Adipose tissue (tissue), 3 donors: ENCODE data around the gene ELAC2. TPM values are rescaled to one million over a fixed set of nuclear protein-coding genes. Genes with fewer than 3 reads are reported as not detected.

Source experiments
- H3K27ac ChIP-seq: one replicate; pipeline ENCODE4 v1.5.1; 2013; ENCODE audit warnings: low read depth, low read length
- WGBS, 3 donors: extraction: QIAGEN DNeasy Blood & Tissue Kit; methylation state at CpG; one replicate each; pipeline ENCODE4 v1.1.7; 2013; 5-methylcytosine and 5-hydroxymethylcytosine counted together
- polyA plus RNA-seq, 3 donors: library from polyadenylated mRNA; stranded (reverse); fragments of 200-250 nt; gene quantifications; one replicate each; pipeline ENCODE4 v1.2.3, GENCODE V29; 2013
- donor health status: healthy with polysubstance abuse.
- donor health status: Bipolar disorder and iron deficiency.
- donor health status: healthy.

ELAC2 gene
- polyA plus RNA-seq, 3 donors = 20.2 to 44.0 (median 25.7) TPM

- no peak overlapping the region for H3K27ac ChIP-seq
- 8 to 9% (median 9%) methylated on average over 14 to 16 of the region's 16 CpGs for WGBS, 3 donors
Measured at GRCh38 chr17:12973496-12974004, 44.3 kb downstream of the ELAC2 start.

- 79 to 89% (median 80%) methylated on average over 11 of the region's 11 CpGs for WGBS, 3 donors
- H3K27ac ChIP-seq = no peak overlapping the region
Measured at GRCh38 chr17:12967962-12968361, 49.9 kb downstream of the ELAC2 start.

DNA sequence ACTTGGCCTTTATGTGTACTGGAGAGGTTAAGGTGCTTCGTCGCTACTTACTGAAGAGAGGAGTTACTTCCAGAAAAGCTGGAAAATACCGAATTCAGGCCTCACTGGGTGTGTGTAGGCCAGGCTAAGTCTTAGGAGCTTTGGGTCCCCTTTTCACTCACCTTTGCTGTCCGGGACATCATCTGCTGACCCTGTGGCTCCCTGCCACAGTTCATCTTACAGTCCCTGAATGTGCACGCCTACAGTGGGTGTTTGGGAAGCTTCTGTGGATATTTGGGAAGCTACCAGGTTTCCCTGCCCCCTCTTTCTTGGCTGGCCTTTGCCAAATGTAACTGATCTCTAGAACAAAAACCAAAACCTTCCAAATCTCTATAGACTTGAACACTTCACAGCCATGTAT is 51.4 kb downstream of the ELAC2 start:
- H3K27ac ChIP-seq = no peak overlapping the region
- 87 to 91% (median 90%) methylated on average over 5 of the region's 5 CpGs for WGBS, 3 donors

GRCh38 chr17:12965988-12966387 is 51.8 kb downstream of the ELAC2 start:
- no peak overlapping the region for H3K27ac ChIP-seq
- 84 to 98% (median 95%) methylated on average over 3 of the region's 3 CpGs for WGBS, 3 donors

DNA sequence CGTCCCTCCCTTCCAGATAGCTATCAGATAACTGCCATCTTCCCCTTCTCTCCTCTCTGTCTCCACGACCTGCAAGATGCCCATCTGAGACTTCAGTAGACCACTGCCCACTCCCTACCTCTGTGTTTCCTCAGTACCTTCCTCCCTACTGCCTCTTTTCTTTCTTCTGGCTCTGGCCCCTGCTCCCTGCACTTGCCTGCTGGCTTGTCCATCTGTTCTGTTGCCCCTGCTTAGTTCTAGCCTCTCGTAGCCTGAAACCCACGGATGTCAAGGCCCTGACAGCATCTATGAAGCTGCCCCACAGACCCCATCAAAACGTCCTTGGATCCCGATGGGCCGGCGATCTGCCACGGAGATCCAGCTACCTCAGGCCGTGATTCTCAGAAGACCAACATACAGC is 53.0 kb downstream of the ELAC2 start:
- 81 to 89% (median 88%) methylated on average over 10 of the region's 10 CpGs for WGBS, 3 donors
- no peak overlapping the region for H3K27ac ChIP-seq

GRCh38 chr17:12964162-12964561 is 53.7 kb downstream of the ELAC2 start:
- no peak overlapping the region for H3K27ac ChIP-seq
- 92 to 95% (median 93%) methylated on average over 5 of the region's 5 CpGs for WGBS, 3 donors

- H3K27ac ChIP-seq = no peak overlapping the region
- WGBS, 3 donors = 93 to 96% (median 94%) methylated on average over 7 of the region's 7 CpGs
Measured at GRCh38 chr17:12963505-12963904, 54.3 kb downstream of the ELAC2 start.

GRCh38 chr17:12961655-12962054 is 56.2 kb downstream of the ELAC2 start:
- WGBS, 3 donors = 93 to 95% (median 94%) methylated on average over 4 of the region's 4 CpGs
- H3K27ac ChIP-seq = no peak overlapping the region

DNA sequence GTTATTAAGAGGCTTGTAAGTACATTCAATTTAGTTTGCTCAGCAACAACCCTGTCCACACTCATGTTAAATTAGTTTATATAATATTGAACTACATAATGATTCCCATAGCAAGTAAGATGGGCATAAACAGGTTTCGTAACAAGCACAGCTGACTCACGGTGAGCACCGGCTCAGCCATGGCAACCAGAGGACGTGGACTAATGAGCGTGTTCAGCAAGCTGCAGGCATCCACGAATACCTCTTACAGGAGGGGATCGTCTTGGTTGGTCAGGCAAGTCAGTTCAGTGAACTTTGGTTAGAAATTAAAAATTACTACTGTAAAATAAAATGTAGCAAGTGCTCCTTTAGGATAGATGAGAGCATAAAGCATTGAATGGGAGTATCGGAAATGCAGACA is 58.4 kb downstream of the ELAC2 start:
- no peak overlapping the region for H3K27ac ChIP-seq
- 93 to 96% (median 94%) methylated on average over 8 of the region's 8 CpGs for WGBS, 3 donors

- no peak overlapping the region for H3K27ac ChIP-seq
- WGBS, 3 donors = 92 to 96% (median 95%) methylated on average over 12 of the region's 12 CpGs
Measured at GRCh38 chr17:12958786-12959185, 59.0 kb downstream of the ELAC2 start.

- WGBS, 3 donors = 85 to 96% (median 85%) methylated on average over 5 of the region's 5 CpGs
- H3K27ac ChIP-seq = no peak overlapping the region
Measured at GRCh38 chr17:12955521-12955920, 62.3 kb downstream of the ELAC2 start.

- WGBS, 3 donors = 94 to 96% (median 95%) methylated on average over 13 of the region's 13 CpGs
Measured at GRCh38 chr17:12953156-12953555, 64.7 kb downstream of the ELAC2 start.

GRCh38 chr17:12952012-12952411 is 65.8 kb downstream of the ELAC2 start:
- 89 to 93% (median 90%) methylated on average over 4 of the region's 4 CpGs for WGBS, 3 donors
- no peak overlapping the region for H3K27ac ChIP-seq

More at GRCh38 chr17:12953156-12953555, 64.7 kb downstream of the ELAC2 start:
- H3K27ac ChIP-seq = no peak overlapping the region

DNA sequence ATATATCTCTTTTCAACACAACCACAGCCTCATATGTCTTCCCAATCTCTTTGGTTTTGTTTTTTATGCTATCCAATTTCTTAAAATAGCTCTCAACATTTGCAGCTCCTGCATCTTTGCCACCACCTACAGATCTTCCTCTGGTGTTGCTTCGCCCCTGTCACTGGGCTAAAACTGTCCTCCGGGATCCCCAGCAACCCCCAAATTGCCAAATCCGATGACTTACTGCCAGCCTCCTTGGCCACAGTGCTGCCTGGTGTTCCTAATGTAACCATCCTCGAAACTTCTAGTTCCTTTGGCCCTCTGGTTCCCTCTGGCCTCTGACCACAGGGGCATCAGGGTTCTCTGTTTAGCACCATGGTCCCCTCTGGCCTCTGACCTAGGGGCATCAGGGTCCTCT is 70.8 kb downstream of the ELAC2 start:
- WGBS, 3 donors = 86 to 95% (median 90%) methylated on average over 4 of the region's 4 CpGs
- no peak overlapping the region for H3K27ac ChIP-seq

Other genes with a start within 250 kb of the ELAC2 start
- 1 to 10 TPM; 2.2 to 5.1 (median 2.8) TPM for gene ARHGAP44, start 228.5 kb downstream of the ELAC2 start, polyA plus RNA-seq